GM10266 (cell line): ENCODE measurements around the gene SLC7A8.

Experiments
- DNase-seq: peaks from one replicate; pipeline ENCODE4 v3.0.0; 2012; ENCODE audit errors: extremely low spot score
- TF ChIP-seq, protein P1 (sequence below): IDR thresholded peaks from 2 replicates; pipeline ENCODE4 v1.5.1; 2012; ENCODE audit warnings: mild to moderate bottlenecking, low read depth; ENCODE audit not compliant: control insufficient read depth, insufficient read depth; ENCODE audit errors: missing control alignments

Gene SLC7A8

DNA sequence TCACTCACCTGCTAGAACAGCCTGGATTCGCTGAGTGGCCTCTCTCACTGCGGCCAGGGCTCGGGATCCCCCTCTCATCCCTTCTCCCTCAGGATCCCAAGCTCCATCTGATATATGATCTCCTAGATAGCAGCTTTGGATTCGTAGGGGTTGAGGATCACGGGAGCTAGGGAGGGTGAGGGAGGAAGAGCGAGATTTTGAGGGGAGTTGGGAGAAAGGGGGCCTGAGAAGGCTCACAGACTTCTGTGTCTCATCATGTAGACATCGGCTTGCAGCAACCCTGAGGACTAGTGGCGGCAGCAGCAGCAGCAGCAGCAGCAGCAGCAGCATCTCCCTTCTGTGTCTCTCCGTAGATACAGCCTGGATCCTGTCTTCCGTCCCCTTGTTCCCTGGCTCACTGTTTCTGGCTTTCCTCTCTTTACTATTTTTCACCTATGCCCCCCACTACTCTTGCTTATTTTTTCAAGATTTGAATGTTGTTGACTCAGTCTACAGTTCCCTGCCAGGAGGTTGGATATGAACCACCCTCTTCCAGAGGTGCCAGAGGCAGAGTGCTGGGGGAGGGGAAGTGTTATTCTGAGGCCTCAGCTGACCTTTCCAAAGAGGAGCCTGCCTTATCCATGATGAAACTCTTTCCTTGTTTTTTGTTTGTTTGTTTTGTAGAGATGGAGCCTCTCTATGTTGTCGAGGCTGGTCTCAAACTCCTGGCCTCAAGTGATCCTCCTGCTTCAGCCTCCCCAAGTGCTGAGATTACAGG lies 78.7 kb downstream of the SLC7A8 start, which contains the start of gene CIROP:
Gene CIROP (minus strand): TSS at position 399 of the 757 bp plus-strand sequence. CDS start 69 bp downstream, at position 330.
- TF ChIP-seq, protein P1, sequence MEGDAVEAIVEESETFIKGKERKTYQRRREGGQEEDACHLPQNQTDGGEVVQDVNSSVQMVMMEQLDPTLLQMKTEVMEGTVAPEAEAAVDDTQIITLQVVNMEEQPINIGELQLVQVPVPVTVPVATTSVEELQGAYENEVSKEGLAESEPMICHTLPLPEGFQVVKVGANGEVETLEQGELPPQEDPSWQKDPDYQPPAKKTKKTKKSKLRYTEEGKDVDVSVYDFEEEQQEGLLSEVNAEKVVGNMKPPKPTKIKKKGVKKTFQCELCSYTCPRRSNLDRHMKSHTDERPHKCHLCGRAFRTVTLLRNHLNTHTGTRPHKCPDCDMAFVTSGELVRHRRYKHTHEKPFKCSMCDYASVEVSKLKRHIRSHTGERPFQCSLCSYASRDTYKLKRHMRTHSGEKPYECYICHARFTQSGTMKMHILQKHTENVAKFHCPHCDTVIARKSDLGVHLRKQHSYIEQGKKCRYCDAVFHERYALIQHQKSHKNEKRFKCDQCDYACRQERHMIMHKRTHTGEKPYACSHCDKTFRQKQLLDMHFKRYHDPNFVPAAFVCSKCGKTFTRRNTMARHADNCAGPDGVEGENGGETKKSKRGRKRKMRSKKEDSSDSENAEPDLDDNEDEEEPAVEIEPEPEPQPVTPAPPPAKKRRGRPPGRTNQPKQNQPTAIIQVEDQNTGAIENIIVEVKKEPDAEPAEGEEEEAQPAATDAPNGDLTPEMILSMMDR = no peak
- no peak for DNase-seq

DNA sequence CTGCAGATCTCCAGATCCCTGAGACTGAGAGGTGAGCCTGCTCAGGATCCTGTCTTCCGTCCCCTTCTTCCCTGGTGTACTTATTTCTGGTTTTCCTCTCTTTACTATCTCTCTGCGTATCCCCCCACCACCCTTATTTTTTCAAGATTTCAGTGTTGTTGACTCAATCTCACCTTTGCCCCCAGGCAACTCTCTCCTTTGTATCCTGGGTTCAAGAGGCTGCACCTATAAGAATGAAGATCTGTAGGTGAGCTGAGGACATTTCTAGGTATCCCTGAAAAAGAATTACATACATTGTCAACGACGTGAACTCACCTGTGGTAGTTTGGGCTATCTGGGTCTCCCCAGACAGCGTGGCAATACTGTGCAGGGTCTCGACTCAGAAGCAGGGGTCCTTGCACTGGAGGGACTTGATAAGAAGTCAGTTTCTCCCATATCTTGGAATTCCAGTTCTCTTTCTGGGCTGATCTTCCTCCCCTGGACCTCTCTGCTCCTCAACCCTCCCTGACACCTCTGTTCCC lies 79.3 kb downstream of the SLC7A8 start:
- no peak for DNase-seq
- TF ChIP-seq, protein P1 = no peak

DNA sequence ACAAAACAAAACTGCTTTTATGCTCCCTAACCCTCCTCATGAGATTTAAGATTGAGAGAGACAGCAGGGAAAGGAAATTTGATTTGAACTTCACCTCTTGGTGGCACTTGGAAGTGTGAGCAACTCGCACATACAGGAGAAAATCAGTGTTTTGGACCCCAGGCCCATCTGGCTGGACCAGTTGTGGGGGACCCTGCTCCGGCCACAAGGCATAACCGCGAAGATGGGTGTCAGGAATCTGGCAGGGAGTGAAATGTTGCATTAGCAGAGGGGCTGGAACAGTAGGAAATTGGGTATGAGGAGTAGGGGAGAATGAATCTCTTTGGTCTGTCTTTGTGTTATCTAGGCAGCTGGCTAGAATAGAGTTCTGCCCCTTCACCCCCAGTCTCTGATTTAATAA lies 79.9 kb downstream of the SLC7A8 start:
- DNase-seq = no peak
- TF ChIP-seq, protein P1 = no peak

DNA sequence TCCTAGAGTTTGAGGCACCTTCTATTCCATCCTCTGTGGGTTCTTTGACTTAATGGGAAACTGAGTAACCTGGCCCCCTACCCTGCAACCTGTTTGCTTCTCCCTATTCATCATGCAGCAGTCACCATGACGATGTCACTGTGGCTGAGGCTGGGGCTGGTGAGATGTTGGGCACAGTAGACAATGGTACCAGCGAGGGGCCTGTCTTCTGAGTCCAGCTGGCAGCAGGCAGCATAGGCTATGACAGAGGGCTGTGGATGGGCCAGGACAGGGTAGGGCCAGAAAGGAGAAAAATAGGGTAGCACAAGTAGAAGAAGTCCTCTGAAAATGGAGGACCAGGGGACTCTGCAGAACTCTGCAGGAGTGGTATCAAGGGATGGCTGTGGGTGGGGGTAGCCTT lies 80.7 kb downstream of the SLC7A8 start:
- no peak for DNase-seq
- TF ChIP-seq, protein P1 = no peak

DNA sequence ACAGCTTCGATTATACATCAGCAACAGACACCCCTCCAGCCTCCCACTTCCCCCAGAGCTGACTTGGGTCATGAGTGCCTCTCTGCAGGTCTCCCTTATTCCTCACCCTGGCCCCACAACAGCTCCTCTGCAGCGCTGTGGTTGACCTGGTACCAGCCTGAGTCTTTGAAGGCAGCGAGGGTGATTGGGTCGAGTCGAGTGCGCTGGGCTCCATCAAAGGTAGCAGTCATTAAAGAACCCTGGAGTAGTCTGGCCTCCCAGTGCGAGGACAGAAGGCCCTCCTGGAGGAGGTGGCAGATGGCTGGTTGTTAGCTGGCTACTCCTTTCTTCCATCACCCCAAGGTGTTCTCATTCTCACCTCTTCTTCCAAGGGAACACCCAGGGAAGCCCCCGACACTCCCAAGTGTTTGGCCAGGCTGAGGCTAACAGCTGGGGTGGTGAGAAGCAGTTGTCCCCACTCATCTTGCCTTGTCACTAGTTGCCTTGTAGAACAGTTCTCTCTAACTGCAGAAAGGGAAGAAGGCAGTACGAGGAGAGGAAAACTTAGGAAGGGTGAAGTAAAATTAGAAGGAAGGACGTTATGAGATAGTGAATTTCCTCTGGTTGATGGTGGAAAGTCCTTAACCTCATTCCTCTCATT lies 81.4 kb downstream of the SLC7A8 start:
- DNase-seq = no peak
- TF ChIP-seq, protein P1 = no peak

DNA sequence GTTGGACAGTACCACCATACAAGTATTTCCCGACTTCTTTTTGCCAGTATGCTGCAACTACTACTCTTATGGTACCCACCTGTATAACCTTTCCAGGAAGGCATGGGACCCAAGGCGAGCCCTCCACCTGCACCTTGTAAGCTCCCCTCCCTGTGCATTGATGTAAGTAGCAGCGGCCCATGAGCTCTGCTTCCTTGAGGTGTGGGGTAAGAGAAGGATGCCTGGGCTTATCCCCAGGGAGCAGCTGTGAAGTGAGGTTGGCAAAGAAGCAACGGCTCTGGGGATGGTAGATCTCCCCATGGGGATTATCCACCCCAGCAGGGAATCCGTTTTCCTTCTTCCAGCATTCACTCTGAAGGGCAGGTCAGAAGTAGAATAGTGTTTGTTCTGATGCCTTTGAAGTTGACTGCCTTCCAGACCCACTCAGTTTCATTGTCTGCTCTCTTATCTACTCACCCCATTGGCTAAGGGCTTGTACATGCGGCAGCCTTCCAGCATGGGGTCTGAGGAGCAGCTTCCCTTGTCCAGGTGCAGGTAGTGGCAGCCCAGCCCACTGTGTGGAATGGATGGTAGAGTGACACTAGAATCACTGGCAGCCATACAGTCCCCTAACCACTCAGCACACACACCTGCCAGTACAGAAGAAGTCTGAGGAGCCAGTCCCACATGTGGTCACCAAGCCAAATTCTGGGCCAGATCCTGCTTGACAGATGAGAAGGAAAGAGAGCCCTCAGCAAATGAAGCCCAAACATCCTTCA lies 82.1 kb downstream of the SLC7A8 start:
- TF ChIP-seq, protein P1 = no peak
- DNase-seq = no peak
